Right lung (tissue), 5 donors: Measurements from ENCODE around the gene GTF2H1. TPM values are rescaled to one million over a fixed set of nuclear protein-coding genes. Genes with fewer than 3 reads are reported as not detected.
A peak's percentile ranks its signal among the peaks of the same experiment; 100 is the strongest.
"Not testable (repeated sequence)": the region's sequence is repeated elsewhere in the genome, so short reads cannot be mapped to it uniquely, and the experiment has no call there.

Source experiments
- DNase-seq, 2 donors: peaks; one replicate each; pipeline ENCODE4 v3.0.0-alpha.2; 2013
- polyA plus RNA-seq, 5 donors: library from polyadenylated mRNA; unstranded; fragments of 120-200 nt; gene quantifications; one replicate each; pipeline versions ENCODE4 v1.2.1 to v1.2.3, GENCODE V29; 2013; ENCODE audit warnings: inconsistent platforms in 1 of 5, low replicate concordance in 1 of 5; ENCODE audit not compliant: insufficient read length in 5 of 5, insufficient read depth in 1 of 5

The GTF2H1 gene
- polyA plus RNA-seq, 5 donors: 48.3 to 76.9 (median 68.6) TPM

DNA sequence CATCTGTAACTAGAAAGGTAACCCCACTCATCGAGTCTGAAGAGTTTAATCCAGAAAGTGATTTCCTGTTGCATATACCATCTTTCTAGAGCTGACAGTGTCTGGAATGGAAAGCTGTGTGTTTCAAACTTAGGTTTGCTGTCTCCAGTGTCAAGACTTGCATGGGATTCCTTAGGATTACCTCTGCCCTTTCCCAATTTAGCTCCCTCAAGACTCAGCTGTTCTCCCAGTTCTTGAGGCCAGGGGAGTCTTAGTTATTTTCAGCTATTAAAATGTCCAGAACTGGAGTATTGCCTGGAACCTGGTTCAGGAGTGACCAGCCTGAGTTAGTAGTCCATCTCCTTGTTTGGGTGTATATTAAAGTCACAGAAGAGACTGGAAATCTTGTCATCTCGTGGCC, 47.0 kb downstream of the GTF2H1 start:
- no peak for DNase-seq

GRCh38 chr11:18371279-18371678, 48.9 kb downstream of the GTF2H1 start:
- no peak for DNase-seq

DNA sequence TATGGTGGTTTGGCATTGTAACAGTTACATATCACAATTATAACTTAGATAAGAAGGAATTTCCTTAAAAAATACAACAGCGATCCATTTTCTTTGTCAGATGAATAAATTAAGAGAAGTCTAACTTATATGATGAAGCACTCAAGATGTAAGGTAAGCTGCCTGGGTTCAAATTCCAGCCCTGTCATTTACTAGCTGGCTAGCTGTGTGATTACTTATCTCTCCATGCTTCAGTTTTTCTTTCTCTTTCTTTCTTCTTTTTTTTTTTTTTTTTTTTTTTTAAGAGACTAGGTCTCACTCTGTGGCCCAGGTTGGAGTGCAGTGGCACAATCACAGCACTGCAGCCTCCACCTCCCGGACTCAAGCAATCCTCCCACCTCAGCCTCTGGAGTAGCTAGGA, 49.8 kb downstream of the GTF2H1 start:
- no peak for DNase-seq

GRCh38 chr11:18374956-18375355, 52.6 kb downstream of the GTF2H1 start:
- no peak for DNase-seq

DNA sequence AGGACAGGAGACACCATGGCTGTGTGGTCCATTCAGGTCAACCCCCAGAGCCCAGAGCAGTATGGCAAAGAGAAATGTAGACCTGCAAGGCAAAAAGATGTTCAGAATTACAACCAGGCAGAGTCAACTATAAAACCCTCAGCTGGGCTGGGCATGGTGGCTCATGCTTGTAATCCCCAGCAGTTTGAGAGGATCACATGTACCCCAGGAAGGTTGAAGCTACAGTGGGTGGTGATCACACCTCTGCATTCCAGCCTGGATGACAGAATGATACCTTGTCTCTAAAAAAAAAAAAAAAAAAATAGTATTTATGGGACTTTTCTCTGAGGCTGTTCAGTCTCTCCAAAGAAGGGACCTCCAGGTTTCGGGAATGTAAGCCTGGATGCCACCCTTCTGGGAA, 53.6 kb downstream of the GTF2H1 start:
- DNase-seq: no peak

DNA sequence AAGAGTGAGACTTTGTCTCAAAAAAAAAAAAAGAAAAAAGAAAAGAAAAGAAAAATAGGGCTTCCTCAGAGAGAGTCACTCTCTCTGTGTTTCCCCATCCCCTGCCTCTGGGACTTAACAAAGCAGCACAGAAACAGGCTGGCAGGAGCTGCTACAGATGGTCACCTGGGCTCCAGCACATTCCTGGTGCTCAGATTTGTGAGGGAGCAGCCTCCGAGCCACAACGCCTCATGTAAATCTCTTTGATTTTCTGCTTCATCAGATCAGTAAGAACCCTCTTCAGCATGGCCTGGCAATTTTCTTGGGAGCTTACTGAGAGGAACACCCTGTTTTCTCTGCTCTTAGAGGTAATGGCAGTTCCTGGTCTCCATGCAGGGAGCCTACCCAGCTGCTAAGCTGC, 56.8 kb downstream of the GTF2H1 start:
- no peak for DNase-seq

DNA sequence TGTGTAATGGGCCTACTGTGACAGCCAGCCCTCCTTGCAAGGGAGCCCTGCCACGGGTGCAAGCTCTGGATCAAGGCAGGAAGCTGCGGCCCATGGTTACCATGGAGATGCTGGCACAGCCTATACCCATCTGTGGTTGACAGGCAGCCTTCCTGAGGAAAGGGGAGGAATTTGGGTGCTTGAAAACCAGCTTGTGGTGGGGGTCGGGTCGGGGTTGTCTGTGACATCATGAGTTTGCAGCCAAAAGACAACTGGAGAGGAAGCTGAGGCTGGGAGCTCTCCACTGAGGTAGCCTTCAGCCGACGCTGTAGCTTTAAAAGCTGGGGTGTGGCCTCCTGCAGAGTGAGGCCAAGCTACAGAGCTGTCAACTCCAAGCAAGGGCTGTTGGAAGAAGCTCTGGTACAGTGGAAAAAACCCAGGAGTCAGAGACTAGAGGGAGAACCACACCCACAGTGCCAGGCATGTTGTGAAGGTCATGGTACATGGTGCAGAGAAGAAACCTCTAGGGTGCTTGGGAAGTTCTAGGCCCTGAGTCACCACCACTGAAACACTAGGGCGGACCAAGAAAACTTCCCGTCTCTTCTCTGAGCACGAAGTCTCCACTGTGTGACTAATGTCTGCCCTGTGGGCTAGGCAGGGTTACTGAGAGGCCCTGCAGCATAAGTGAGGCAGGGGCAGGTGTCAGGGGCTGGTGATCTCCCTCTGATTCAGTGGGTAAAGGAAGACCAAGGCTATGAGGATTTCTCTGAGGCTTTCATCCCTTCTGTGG, 61.2 kb downstream of the GTF2H1 start:
- peak; percentile 5 to 13 for DNase-seq

DNA sequence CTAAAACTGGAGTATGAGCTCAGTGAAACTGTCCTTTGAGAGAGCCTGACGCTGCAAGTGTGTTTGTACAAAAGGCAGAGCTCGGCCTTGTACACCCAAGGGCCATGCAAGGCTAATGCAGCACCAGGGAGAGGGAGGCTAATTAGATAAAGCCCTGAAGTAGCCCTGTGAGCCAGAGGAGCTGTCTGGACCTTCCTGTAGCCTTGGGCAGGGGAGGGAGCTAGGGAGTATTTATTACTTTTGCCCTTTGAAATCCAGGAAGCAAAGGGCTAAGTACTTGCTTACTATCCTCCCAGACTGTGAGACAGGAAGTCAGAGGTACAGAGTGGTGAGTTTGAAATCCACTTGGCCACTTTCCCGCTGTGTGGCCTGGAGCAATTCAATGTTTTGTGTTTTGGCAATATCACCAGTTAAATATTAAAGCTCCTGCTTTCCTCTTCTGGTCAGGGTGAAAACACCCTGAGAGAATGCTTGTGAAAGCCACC, 61.8 kb downstream of the GTF2H1 start:
- DNase-seq: peak; percentile 26 to 34

GRCh38 chr11:18390088-18390487, 67.7 kb downstream of the GTF2H1 start:
- no peak for DNase-seq

DNA sequence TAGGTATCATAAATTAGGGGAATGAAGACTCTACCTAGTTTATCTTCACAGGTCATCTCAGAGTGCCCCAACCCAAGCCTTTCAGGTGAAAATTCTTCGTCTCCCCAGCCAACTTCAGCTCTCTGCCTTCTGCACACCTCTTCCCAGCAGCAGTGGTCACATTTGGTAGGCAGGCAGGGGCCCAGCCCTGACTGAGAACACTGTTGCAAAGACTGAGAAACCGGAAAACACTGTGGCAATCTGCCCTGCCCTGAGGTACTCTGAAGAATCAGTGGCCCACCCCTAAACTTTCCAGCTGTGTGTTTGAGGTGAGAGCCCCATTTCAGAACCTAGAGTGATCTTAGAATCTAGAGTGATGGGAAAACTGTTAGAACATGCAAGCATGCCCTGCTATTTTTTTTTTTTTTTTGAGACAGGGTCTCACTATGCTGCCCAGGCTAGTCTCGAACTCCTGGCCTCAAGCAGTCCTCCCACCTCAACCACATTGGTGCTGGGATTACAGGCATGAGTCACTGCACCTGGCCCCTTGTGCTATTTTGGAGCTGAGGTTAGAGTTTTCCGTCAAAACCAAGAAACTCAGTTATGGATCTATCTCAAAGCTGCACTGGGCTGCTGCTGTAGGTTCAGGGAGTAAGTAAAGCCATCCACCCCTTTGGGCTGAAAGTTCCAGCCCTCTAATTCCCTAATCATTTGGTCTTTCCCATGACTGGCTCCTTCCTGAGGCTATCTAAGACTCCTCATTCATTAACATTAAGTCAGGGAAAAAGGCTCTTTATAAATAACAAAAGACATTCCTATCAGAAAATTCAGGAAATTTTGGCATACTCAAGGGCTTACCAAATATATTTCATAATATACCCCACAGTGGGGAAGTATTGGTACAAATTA, 70.3 kb downstream of the GTF2H1 start:
- DNase-seq: no peak

DNA sequence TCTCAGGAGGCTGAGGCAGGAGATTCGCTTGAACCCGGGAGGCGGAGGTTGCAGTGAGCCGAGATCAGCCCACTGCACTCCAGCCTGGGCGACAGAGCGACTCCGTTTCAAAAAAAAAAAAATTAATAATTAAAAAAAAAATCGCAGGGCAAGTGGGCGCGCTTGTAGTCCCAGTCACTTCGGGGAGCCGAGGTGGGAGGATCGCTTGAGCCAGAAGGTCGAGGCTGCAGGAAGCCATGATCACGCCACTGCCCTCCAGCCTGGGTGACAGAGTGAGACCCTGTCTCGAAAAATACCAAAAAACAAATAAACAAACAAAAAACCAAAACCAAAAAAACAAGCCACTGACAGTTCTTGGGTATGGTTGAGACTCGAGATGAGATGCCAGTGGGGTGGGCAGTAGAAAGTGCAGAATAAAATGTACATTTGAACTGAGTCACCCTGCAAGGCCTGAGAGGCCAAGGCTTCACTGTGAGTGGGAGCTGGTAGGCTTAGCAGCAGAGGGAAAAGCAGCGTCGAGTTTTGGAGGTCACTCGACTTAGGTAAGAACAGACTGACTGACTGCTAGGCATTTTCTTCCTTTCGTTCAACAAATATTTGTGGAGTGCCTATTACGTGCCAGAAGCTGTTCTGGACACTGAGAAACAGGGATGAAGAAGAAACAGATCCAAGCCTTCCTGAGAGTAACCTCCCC, 71.4 kb downstream of the GTF2H1 start:
- no peak for DNase-seq

DNA sequence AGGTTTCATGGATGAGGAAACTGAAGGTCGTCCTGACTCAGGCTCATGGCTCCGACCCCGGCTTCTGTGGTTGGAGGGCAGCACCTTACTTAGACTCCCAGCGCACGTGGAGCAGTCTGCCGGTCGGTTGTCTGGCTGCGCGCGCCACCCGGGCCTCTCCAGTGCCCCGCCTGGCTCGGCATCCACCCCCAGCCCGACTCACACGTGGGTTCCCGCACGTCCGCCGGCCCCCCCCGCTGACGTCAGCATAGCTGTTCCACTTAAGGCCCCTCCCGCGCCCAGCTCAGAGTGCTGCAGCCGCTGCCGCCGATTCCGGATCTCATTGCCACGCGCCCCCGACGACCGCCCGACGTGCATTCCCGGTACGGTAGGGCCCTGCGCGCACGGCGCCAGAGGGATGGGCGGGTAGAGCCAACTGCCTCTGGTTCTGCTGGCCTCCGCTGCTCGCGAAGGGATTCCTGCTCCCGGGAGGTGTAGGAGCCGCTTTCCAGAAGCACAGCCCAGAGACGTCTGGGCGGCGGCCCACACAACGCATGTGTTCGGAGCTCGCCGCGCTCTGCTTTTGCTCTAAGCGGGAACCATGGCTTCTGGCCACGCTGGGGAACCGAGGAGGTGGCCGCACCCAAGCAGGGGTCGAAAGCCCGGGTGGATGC, 72.0 kb downstream of the GTF2H1 start, which contains the start of gene LDHA:
Gene LDHA (plus strand): TSS at position 289 of the 653 bp plus-strand sequence. CDS start 2,280 bp downstream, outside the sequence.
- peak; percentile 92 to 94 for DNase-seq

- peak in 1 of 2 donors; percentile 18 for DNase-seq
Measured at GRCh38 chr11:18394928-18395734, 72.8 kb downstream of the GTF2H1 start.

DNA sequence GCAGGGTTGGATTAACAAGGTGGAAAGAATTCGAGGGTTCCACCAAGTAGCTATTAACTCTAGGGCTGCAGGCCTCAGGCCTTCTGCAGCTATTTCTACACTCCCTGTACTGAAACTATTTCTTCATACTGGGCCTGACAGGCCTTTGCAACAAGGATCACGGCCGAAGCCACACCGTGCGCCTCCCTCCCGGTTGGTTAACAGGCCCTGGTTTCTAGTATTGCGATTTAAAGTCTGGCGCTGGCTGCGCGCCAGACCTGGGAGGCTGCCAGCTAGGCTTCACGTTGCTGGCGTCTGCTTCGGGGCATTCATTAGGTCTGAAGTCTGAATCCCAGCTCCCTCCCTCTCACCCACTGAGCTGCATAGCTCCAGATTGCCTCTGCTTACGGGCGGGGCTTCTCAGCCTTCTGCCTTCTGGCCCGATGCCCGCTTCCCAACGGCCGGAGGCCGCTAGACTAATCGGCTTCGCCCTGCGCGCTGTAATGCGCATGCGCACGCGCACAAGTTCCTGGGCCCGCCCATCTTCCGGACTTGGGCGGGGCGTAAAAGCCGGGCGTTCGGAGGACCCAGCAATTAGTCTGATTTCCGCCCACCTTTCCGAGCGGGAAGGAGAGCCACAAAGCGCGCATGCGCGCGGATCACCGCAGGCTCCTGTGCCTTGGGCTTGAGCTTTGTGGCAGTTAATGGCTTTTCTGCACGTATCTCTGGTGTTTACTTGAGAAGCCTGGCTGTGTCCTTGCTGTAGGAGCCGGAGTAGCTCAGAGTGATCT, 73.6 kb downstream of the GTF2H1 start:
- DNase-seq: peak; percentile 100

DNA sequence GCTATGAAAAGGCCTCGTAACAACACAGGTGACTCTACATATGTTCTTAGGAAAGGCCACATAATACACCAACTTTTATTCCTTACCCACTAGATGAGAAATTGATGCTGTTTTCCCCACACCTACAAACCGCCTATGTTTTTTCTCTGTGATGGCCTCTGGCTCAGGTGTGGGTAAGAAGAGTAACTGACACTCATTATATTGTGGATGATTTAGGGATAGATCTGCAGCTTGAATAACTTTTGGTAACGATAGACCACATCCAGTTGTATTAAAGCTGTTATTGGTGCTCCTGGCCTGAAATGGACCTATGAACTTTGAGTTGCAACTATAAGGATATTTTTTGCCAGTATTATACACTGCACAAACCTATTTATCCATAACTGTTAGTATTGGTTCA, 75.6 kb downstream of the GTF2H1 start:
- DNase-seq: no peak

- DNase-seq: not testable (repeated sequence)
Measured at GRCh38 chr11:18401077-18401476, 78.7 kb downstream of the GTF2H1 start.

DNA sequence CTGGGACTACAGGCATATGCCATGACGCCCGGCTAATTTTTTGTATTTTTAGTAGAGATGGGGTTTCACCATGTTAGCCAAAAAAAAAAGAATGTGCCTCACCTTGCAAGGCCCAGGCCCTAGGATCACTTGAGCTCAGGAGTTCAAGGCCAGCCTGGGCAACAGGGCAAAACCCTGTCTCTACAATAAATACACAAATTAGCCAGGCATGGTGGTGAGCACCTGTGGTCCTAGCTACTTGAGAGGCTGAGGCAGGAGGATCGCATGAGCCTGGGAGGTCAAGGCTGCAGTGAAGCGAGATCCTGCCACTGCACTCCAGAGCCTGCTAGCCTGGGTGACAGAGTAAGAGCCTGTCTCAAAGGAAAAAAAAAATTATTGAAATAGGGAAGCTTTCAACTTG, 81.7 kb downstream of the GTF2H1 start:
- DNase-seq: no peak

DNA sequence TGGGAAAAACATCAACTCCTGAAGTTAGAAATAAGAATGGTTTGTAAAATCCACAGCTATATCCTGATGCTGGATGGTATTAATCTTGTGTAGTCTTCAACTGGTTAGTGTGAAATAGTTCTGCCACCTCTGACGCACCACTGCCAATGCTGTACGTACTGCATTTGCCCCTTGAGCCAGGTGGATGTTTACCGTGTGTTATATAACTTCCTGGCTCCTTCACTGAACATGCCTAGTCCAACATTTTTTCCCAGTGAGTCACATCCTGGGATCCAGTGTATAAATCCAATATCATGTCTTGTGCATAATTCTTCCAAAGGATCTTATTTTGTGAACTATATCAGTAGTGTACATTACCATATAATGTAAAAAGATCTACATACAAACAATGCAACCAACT, 85.0 kb downstream of the GTF2H1 start:
- DNase-seq: not testable (repeated sequence)

GRCh38 chr11:18408558-18409291, 86.4 kb downstream of the GTF2H1 start:
- DNase-seq: no peak
